Ectodermal cell (in vitro differentiated cells): ENCODE data around the gene CRYM.
A peak's percentile ranks its signal among the peaks of the same experiment; 100 is the strongest.
"Not testable (repeated sequence)": the region's sequence is repeated elsewhere in the genome, so short reads cannot be mapped to it uniquely, and the experiment has no call there.

Experiments used
- H3K27ac ChIP-seq: 2 replicates; pipeline ENCODE4 v1.7.0; 2013; ENCODE audit warnings: mild to moderate bottlenecking, low read depth, low read length; ENCODE audit not compliant: insufficient read depth, poor library complexity, severe bottlenecking
- H3K27me3 ChIP-seq: 2 replicates; pipeline ENCODE4 v1.7.0; 2013; ENCODE audit warnings: mild to moderate bottlenecking, low read length; ENCODE audit not compliant: insufficient read depth, control insufficient read depth, poor library complexity, severe bottlenecking
- H3K36me3 ChIP-seq: one replicate; pipeline ENCODE4 v1.7.0; 2013; ENCODE audit warnings: low read length; ENCODE audit not compliant: control insufficient read depth, insufficient read depth
- H3K4me1 ChIP-seq: one replicate; pipeline ENCODE4 v1.7.0; 2013; ENCODE audit warnings: low read length; ENCODE audit not compliant: control insufficient read depth, insufficient read depth
- H3K4me3 ChIP-seq: 2 replicates; pipeline ENCODE4 v1.7.0; 2013; ENCODE audit warnings: low read depth, low read length, control low read depth; ENCODE audit not compliant: insufficient read depth
- H3K9me3 ChIP-seq: 2 replicates; pipeline ENCODE4 v1.7.0; 2013; ENCODE audit warnings: mild to moderate bottlenecking, low read length, moderate library complexity; ENCODE audit not compliant: control insufficient read depth
- WGBS, 2 experiments: methylation state at CpG; one replicate each; pipeline ENCODE4 v1.1.7; 2013; ENCODE audit warnings: missing lambda C conversion rate in 2 of 2; 5-methylcytosine and 5-hydroxymethylcytosine counted together

CRYM gene

GRCh38 chr16:21302898-21303528 lies 24.9 kb upstream of the CRYM start:
- Histone ChIP-seq H3K27ac (no peak overlapping the region), H3K9me3 (no peaks in the 10 kb centered on the region), H3K27me3 (peaks cover 53% of the 10 kb centered on the region), H3K4me3 (no peak overlapping the region), H3K36me3 (no peaks in the 10 kb centered on the region), H3K4me1 (no peaks in the 10 kb centered on the region)
- WGBS, 2 experiments: 27 to 31% methylated on average over 4 of the region's 4 CpGs

- no peaks in the 10 kb centered on the region for H3K4me1 ChIP-seq
- H3K9me3 ChIP-seq: no peaks in the 10 kb centered on the region
- H3K27me3 ChIP-seq: peaks cover 57% of the 10 kb centered on the region
- WGBS, 2 experiments: 3 to 6% methylated on average over 3 of the region's 3 CpGs
- no peaks in the 10 kb centered on the region for H3K36me3 ChIP-seq
- no peak overlapping the region for H3K27ac ChIP-seq
- no peak overlapping the region for H3K4me3 ChIP-seq
Measured at GRCh38 chr16:21302454-21302853, 24.4 kb upstream of the CRYM start.

- Histone ChIP-seq H3K9me3 (no peaks in the 10 kb centered on the region), H3K27me3 (peaks cover 57% of the 10 kb centered on the region), H3K36me3 (no peaks in the 10 kb centered on the region), H3K4me1 (no peaks in the 10 kb centered on the region), H3K4me3 (peak overlapping the region; percentile 57), H3K27ac (no peak overlapping the region)
- 4% methylated on average over 17 of the region's 17 CpGs for WGBS, 2 experiments
Measured at GRCh38 chr16:21301895-21302291, 23.8 kb upstream of the CRYM start.

GRCh38 chr16:21301168-21301894 lies 23.2 kb upstream of the CRYM start:
- Histone ChIP-seq H3K9me3 (no peaks in the 10 kb centered on the region), H3K4me3 (peak overlapping the region; percentile 57), H3K36me3 (no peaks in the 10 kb centered on the region), H3K27me3 (peaks cover 57% of the 10 kb centered on the region), H3K27ac (no peak overlapping the region), H3K4me1 (no peaks in the 10 kb centered on the region)
- WGBS, 2 experiments: 0 to 1% methylated on average over 60 of the region's 60 CpGs

GRCh38 chr16:21300309-21301167 lies 22.4 kb upstream of the CRYM start:
- H3K4me1 ChIP-seq: no peaks in the 10 kb centered on the region
- no peaks in the 10 kb centered on the region for H3K36me3 ChIP-seq
- 2 to 3% methylated on average over 36 of the region's 36 CpGs for WGBS, 2 experiments
- peak overlapping the region; percentile 57 for H3K4me3 ChIP-seq
- H3K27me3 ChIP-seq: peaks cover 53% of the 10 kb centered on the region
- H3K27ac ChIP-seq: no peak overlapping the region
- no peaks in the 10 kb centered on the region for H3K9me3 ChIP-seq

- not testable (repeated sequence) for H3K27ac ChIP-seq, H3K4me1 ChIP-seq, H3K27me3 ChIP-seq, H3K36me3 ChIP-seq, H3K9me3 ChIP-seq, H3K4me3 ChIP-seq
- 97 to 98% methylated on average over 3 of the region's 3 CpGs for WGBS, 2 experiments
Measured at GRCh38 chr16:21289789-21290188, 11.7 kb upstream of the CRYM start.

- Histone ChIP-seq H3K9me3 (no peaks in the 10 kb centered on the region), H3K27ac (no peak overlapping the region), H3K4me1 (no peaks in the 10 kb centered on the region), H3K36me3 (no peaks in the 10 kb centered on the region), H3K27me3 (peaks cover 7% of the 10 kb centered on the region), H3K4me3 (no peak overlapping the region)
- WGBS, 2 experiments: 80 to 82% methylated on average over 1 of the region's 1 CpG
Measured at GRCh38 chr16:21285314-21285713, 7.2 kb upstream of the CRYM start.

GRCh38 chr16:21284414-21284813 lies 6.3 kb upstream of the CRYM start:
- peak overlapping the region; percentile 58 for H3K4me3 ChIP-seq
- peaks cover 11% of the 10 kb centered on the region for H3K27me3 ChIP-seq
- H3K9me3 ChIP-seq: no peaks in the 10 kb centered on the region
- H3K27ac ChIP-seq: no peak overlapping the region
- WGBS, 2 experiments: 81 to 90% methylated on average over 3 of the region's 4 CpGs
- H3K36me3 ChIP-seq: no peaks in the 10 kb centered on the region
- no peaks in the 10 kb centered on the region for H3K4me1 ChIP-seq

- Histone ChIP-seq H3K27ac (no peak overlapping the region), H3K27me3 (peaks cover 18% of the 10 kb centered on the region), H3K36me3 (no peaks in the 10 kb centered on the region), H3K4me1 (no peaks in the 10 kb centered on the region), H3K9me3 (no peaks in the 10 kb centered on the region), H3K4me3 (peak overlapping the region; percentile 58)
- 2% methylated on average over 66 to 67 of the region's 67 CpGs for WGBS, 2 experiments
Measured at GRCh38 chr16:21283521-21284289, 5.6 kb upstream of the CRYM start.
